ENCODE measurements around the gene UBN1. TPM values are rescaled to one million over a fixed set of nuclear protein-coding genes. Genes with fewer than 3 reads are reported as not detected.

Gene UBN1
- total RNA-seq, 1 donor from 2014 or later: 17.6 TPM

DNA sequence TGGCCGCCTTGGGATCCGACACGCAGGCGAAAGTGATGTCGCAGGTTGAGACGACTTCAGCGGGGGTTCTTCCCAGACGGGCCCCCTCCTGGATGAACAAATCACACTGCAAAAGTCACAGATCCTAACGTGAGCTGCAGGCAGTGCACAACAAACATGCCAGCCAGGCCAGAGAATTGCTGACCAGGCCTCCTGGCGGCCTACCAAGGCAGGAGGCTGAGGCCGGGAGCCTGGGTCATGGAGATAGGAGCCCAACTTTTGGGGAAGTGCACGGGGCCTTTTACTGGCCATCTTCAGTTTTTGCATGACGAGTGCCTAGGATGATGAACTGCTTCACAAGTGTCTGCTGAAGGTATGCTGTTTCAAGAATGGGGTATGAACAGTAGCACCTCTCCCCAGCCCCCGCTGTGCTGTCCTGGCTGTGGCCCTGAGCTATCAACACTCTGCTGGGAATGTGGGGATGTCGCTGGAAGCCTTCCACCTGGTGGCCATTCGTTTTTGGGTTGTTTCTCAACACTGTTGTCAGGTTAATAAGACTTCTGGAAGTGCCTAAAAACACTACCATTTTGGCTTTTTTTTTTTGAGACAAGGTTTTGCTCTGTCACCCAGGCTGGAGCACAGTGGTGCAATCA lies 32.6 kb upstream of the UBN1 start:
- no peaks in the 10 kb centered on the region for H3K27me3 ChIP-seq (ENCODE audit: control insufficient read depth, insufficient read depth, low read length)
- FAIRE-seq: no peak
- TF ChIP-seq, protein P1, sequence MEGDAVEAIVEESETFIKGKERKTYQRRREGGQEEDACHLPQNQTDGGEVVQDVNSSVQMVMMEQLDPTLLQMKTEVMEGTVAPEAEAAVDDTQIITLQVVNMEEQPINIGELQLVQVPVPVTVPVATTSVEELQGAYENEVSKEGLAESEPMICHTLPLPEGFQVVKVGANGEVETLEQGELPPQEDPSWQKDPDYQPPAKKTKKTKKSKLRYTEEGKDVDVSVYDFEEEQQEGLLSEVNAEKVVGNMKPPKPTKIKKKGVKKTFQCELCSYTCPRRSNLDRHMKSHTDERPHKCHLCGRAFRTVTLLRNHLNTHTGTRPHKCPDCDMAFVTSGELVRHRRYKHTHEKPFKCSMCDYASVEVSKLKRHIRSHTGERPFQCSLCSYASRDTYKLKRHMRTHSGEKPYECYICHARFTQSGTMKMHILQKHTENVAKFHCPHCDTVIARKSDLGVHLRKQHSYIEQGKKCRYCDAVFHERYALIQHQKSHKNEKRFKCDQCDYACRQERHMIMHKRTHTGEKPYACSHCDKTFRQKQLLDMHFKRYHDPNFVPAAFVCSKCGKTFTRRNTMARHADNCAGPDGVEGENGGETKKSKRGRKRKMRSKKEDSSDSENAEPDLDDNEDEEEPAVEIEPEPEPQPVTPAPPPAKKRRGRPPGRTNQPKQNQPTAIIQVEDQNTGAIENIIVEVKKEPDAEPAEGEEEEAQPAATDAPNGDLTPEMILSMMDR (IDR thresholded peaks at IDR 0.05; ENCODE audit: insufficient read depth, low read length, severe bottlenecking): no peak
- peaks cover 30% of the 10 kb centered on the region for H3K36me3 ChIP-seq (ENCODE audit: control insufficient read depth, insufficient read depth, low read length)
- no peak overlapping the region for H3K4me3 ChIP-seq (ENCODE audit: low read depth, low read length)
- DNase-seq (ENCODE audit: low read depth): no peak

DNA sequence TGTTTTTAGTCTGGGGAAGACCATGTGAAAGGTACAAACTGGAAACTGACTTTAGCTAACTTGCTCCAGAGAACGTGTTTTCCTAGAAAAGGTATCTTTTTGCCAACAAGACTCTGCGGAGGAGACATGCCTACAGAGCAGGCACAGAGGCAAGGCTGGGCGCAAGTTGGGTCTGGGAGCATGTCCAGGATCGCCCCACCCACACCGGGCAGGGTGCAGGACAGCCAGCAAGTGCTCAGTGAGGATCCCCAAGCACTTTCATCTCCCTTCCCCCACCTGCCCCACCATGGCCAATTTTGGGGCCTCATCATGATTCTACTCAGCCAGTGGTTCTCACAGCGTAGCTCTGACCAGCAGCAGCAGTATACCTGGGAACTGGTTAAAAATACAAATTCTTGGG lies 26.6 kb upstream of the UBN1 start:
- no peak overlapping the region for H3K4me3 ChIP-seq (ENCODE audit: low read depth, low read length)
- H3K27me3 ChIP-seq (ENCODE audit: control insufficient read depth, insufficient read depth, low read length): no peaks in the 10 kb centered on the region
- no peak for FAIRE-seq
- TF ChIP-seq, protein P1 (IDR thresholded peaks at IDR 0.05; ENCODE audit: insufficient read depth, low read length, severe bottlenecking): no peak
- DNase-seq (ENCODE audit: low read depth): no peak
- peaks cover 30% of the 10 kb centered on the region for H3K36me3 ChIP-seq (ENCODE audit: control insufficient read depth, insufficient read depth, low read length)

DNA sequence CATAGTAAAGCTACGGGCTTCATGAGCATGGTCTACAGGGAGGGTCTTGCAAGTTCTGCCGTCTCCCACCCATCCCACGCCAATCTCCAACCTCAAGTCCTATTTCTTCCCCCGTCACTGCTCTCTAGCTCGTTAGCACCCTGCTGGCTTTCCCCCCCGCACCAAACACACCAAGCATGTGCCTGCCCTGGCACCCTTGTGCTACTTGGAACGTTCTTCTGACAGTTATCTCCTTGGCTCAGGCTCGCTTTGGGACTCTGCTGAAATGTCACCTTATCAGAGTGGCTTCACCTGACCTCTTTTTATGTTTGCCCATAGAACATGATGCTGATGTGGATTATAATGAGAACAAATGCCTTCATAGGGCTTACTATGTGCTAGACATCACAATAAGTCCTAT lies 22.1 kb upstream of the UBN1 start:
- H3K4me3 ChIP-seq (ENCODE audit: low read depth, low read length): no peak overlapping the region
- DNase-seq (ENCODE audit: low read depth) (no peak), FAIRE-seq (no peak)
- no peaks in the 10 kb centered on the region for H3K27me3 ChIP-seq (ENCODE audit: control insufficient read depth, insufficient read depth, low read length)
- peaks cover 35% of the 10 kb centered on the region for H3K36me3 ChIP-seq (ENCODE audit: control insufficient read depth, insufficient read depth, low read length)
- TF ChIP-seq, protein P1 (IDR thresholded peaks at IDR 0.05; ENCODE audit: insufficient read depth, low read length, severe bottlenecking): no peak

DNA sequence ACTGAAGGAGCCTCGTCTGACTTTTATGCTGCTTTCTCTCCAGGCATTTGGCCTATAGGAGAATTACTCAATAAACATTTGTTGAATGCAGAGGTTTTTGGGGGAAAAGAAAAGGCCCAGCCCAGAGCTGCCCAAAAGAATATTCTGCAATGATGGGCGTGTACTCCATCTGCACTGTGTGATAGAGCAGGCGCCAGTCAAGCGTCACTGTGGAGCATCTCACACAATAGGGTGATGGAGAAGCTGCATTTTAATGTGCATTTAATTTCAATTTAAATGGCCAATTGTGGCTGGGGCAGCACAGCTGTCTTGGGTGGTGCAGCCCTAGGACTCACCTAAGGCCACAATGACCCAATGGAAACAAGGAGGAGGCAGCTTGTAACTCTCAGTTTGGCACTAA lies 20.8 kb upstream of the UBN1 start:
- Histone ChIP-seq H3K27me3 (ENCODE audit: control insufficient read depth, insufficient read depth, low read length) (no peaks in the 10 kb centered on the region), H3K36me3 (ENCODE audit: control insufficient read depth, insufficient read depth, low read length) (peaks cover 30% of the 10 kb centered on the region), H3K4me3 (ENCODE audit: low read depth, low read length) (no peak overlapping the region)
- DNase-seq (ENCODE audit: low read depth) (no peak), FAIRE-seq (no peak)
- TF ChIP-seq, protein P1 (IDR thresholded peaks at IDR 0.05; ENCODE audit: insufficient read depth, low read length, severe bottlenecking): no peak

DNA sequence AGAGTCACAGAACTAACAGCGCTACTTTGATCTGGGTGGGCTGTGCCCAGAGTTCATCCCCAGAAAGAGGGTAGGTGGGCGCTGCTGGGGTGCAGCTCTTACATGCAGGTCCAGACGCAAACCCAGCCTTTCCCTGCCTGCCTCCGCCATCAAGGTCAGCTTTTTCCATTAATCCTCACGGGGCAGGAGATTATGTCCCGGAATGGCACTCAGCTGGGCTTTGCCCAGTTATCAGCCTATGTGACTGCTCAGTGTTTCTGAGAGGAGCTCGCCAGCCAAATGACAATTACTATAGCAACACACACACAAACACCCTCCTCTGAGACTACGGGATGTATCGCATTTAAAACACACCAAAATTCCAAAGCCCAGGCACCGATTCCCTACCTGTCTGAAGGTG lies 20.3 kb upstream of the UBN1 start:
- Histone ChIP-seq H3K27me3 (ENCODE audit: control insufficient read depth, insufficient read depth, low read length) (no peaks in the 10 kb centered on the region), H3K36me3 (ENCODE audit: control insufficient read depth, insufficient read depth, low read length) (peaks cover 31% of the 10 kb centered on the region), H3K4me3 (ENCODE audit: low read depth, low read length) (no peak overlapping the region)
- TF ChIP-seq, protein P1 (IDR thresholded peaks at IDR 0.05; ENCODE audit: insufficient read depth, low read length, severe bottlenecking): no peak
- FAIRE-seq: no peak
- DNase-seq (ENCODE audit: low read depth): no peak
